Keratinocyte (primary cell): ENCODE measurements around the gene POLD4.

Experiments
- CTCF ChIP-seq, 3 experiments: IDR thresholded peaks in 1 of 3; conservative IDR thresholded peaks in 1 of 3; optimal IDR thresholded peaks in 1 of 3; 2 replicates in 2 of 3; 3 replicates in 1 of 3; pipeline versions ENCODE3 to v1.5.1; 2011; ENCODE audit warnings: low read length in 3 of 3, mild to moderate bottlenecking in 3 of 3, moderate library complexity in 2 of 3, control low read depth in 1 of 3, inconsistent platforms in 1 of 3; ENCODE audit not compliant: insufficient read depth in 2 of 3; ENCODE audit errors: extremely low read depth in 1 of 3
- EZH2 ChIP-seq: IDR thresholded peaks from one replicate; pipeline ENCODE4 v1.6.1; 2012; ENCODE audit warnings: inconsistent platforms, mild to moderate bottlenecking, low read length, moderate library complexity

DNA sequence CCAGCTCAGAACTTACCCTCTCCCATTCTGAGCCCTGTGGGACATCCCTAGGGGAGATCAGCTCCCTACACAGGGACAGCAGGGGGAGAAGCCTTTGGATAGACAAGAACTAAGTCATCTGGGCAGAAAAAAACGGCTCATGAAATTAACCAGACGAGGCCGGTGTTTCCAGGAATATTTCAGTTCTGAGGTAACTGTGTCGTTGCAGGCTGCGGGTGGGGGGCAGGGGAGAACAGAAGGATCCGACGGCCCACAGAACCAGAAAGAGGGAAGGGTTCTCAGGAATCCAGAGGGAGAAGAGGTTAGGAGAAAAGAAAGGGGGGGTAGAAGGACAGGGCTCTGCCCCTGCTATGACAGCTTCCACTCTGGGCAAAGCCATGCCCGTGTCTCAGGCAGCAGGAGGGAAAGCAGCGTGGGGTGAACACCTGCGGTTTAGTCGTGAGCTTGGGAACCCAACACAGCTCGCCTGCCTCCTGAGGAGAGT, 16.5 kb upstream of the POLD4 start:
- TF ChIP-seq EZH2 (no peak), CTCF (optimal IDR thresholded peaks at IDR 0.05 in 1 of 3, IDR thresholded peaks at IDR 0.05 in 1 of 3, conservative IDR thresholded peaks at IDR 0.05 in 1 of 3; ENCODE audit: extremely low read depth in 1 of 3, insufficient read depth in 2 of 3, low read length in 3 of 3) (no peak)
